Caco-2 (cell line): ENCODE results near the gene LRFN5. TPM values are rescaled to one million over a fixed set of nuclear protein-coding genes. Genes with fewer than 3 reads are reported as not detected.
"Not testable (repeated sequence)": the region's sequence is repeated elsewhere in the genome, so short reads cannot be mapped to it uniquely, and the experiment has no call there.

Source experiments
- Bru-seq: library from RNA; stranded (reverse); fragments of 400-500 nt; gene quantifications from one replicate; lab custom pipeline; 2021; lab: Mats Ljungman, UMichigan
- BruChase-seq, 2 experiments: library from RNA; stranded (reverse); fragments of 400-500 nt; gene quantifications; one replicate each; lab custom pipeline; 2021; lab: Mats Ljungman, UMichigan
- BruUV-seq: library from RNA; stranded (reverse); fragments of 400-500 nt; replicated peaks from 2 replicates; lab custom pipeline; 2021; lab: Mats Ljungman, UMichigan
- CTCF ChIA-PET: fragments of 300-600 bp; sonication (Branson Sonifier 250); formaldehyde crosslinking; loops from one replicate; lab custom pipeline; 2022; ENCODE audit warnings: antibody characterized with exemption; lab: Charles Lee
- POLR2A ChIA-PET: fragments of 300-600 bp; sonication (Branson Sonifier 250); formaldehyde crosslinking; loops from one replicate; lab custom pipeline; 2022; ENCODE audit warnings: antibody characterized with exemption; lab: Charles Lee
- DNase-seq, 2 experiments: peaks; one replicate each; pipeline versions ENCODE4 v3.0.0 to v3.0.0-alpha.2; 2020 to 2022
- H3K27me3 ChIP-seq: replicated peaks from 2 replicates; pipeline ENCODE4 v1.6.0; 2011; ENCODE audit warnings: low read length; ENCODE audit not compliant: control insufficient read depth, insufficient read depth
- H3K36me3 ChIP-seq: 2 replicates; pipeline ENCODE4 v1.5.1; 2011; ENCODE audit warnings: low read length; ENCODE audit not compliant: control insufficient read depth, insufficient read depth
- H3K4me1 ChIP-seq: fragments of 250-450 bp; sonication (Bioruptor Pico); 2 replicates; pipeline ENCODE4 v1.5.1; 2020; ENCODE audit warnings: mild to moderate bottlenecking
- H3K4me3 ChIP-seq: 2 replicates; pipeline ENCODE4 v1.5.1; 2011; ENCODE audit warnings: low read depth, mild to moderate bottlenecking, control low read depth, low read length
- H3K9me3 ChIP-seq: fragments of 250-450 bp; sonication (Bioruptor Pico); 2 replicates; pipeline ENCODE4 v1.5.1; 2020; ENCODE audit warnings: mild to moderate bottlenecking, moderate library complexity
- H3K27ac Mint-ChIP-seq: one replicate; pipeline ENCODE4 v1.8.0; 2022; ENCODE audit warnings: mixed read lengths; ENCODE audit not compliant: unreplicated experiment
- H3K27me3 Mint-ChIP-seq: one replicate; pipeline ENCODE4 v1.8.0; 2022; ENCODE audit warnings: mixed read lengths; ENCODE audit not compliant: insufficient read depth, unreplicated experiment
- H3K36me3 Mint-ChIP-seq: one replicate; pipeline ENCODE4 v1.8.0; 2022; ENCODE audit warnings: mild to moderate bottlenecking, mixed read lengths; ENCODE audit not compliant: insufficient read depth, unreplicated experiment
- H3K4me1 Mint-ChIP-seq: one replicate; pipeline ENCODE4 v1.8.0; 2022; ENCODE audit warnings: low read depth, mixed read lengths; ENCODE audit not compliant: unreplicated experiment
- H3K4me3 Mint-ChIP-seq: one replicate; pipeline ENCODE4 v1.8.0; 2022; ENCODE audit warnings: mild to moderate bottlenecking, moderate library complexity, mixed read lengths; ENCODE audit not compliant: unreplicated experiment
- H3K9me3 Mint-ChIP-seq: one replicate; pipeline ENCODE4 v1.8.0; 2022; ENCODE audit warnings: mixed read lengths; ENCODE audit not compliant: unreplicated experiment
- CTCF ChIP-seq, 2 experiments: fragments of 200-600 bp in 1 of 2; IDR thresholded peaks; 1 replicate in 1 of 2; 2 replicates in 1 of 2; pipeline versions ENCODE4 v1.5.1 to v1.8.0; 2011 to 2022; ENCODE audit warnings: antibody characterized with exemption in 1 of 2, control low read depth in 1 of 2, inconsistent platforms in 1 of 2, low read depth in 1 of 2, low read length in 1 of 2, mild to moderate bottlenecking in 1 of 2, moderate library complexity in 1 of 2; ENCODE audit not compliant: insufficient read depth in 1 of 2, severe bottlenecking in 1 of 2, unreplicated experiment in 1 of 2
- intact Hi-C: fragments of 100-400 bp; cut with micrococcal nuclease; formaldehyde crosslinking; loops from one replicate; pipeline ENCODE4 v1.10.0; 2022; ENCODE audit not compliant: unreplicated experiment
- long read RNA-seq: library from polyadenylated mRNA; stranded (forward); transcript quantifications from one replicate; pipeline ENCODE4 v2.0.0, GENCODE V29; 2022
- total RNA-seq: library from RNA; stranded (reverse); gene quantifications from 2 replicates; pipeline ENCODE4 v1.2.3, GENCODE V29; 2022

LRFN5 gene
- total RNA-seq (not detected in 2 replicates), Bru-seq, nascent RNA (percentile 7 among the genes with signal in this experiment), BruChase-seq, experiment 1, labeled RNA remaining after a 2-hour chase (percentile 6 among the genes with signal in this experiment), BruChase-seq, experiment 2, labeled RNA remaining after a 6-hour chase (percentile 2 among the genes with signal in this experiment)
- long read RNA-seq, partial matches to known transcripts = 0 of 1 reads
- long read RNA-seq, other reads (novel, unspliced or antisense) = 1 of 1 reads

GRCh38 chr14:41606532-41607303 is at the start of gene LRFN5:
LRFN5 (plus strand) TSS chr14:41606876.
- ChIA-PET CTCF (no interaction called here), POLR2A (no interaction called here)
- Mint-ChIP-seq H3K27me3 (no peaks in the 10 kb centered on the region), H3K27ac (no peak within 1 kb of the TSS), H3K36me3 (no peaks in the 10 kb centered on the region), H3K4me1 (no peaks in the 10 kb centered on the region), H3K4me3 (no peak within 1 kb of the TSS), H3K9me3 (no peaks in the 10 kb centered on the region)
- no peak within 1 kb of the TSS for H3K4me3 ChIP-seq
- H3K4me1 ChIP-seq = no peaks in the 10 kb centered on the region
- intact Hi-C loops = no loop called here
- no peak for DNase-seq
- no peaks in the 10 kb centered on the region for H3K9me3 ChIP-seq
- no TSS peak for BruUV-seq
- H3K36me3 ChIP-seq = no peaks in the 10 kb centered on the region
- H3K27me3 ChIP-seq = no peaks in the 10 kb centered on the region
- no peak for TF ChIP-seq CTCF (IDR thresholded peaks at IDR 0.05; ENCODE audit: insufficient read depth in 1 of 2, low read depth in 1 of 2, low read length in 1 of 2, severe bottlenecking in 1 of 2, unreplicated experiment in 1 of 2)

- no peak for TF ChIP-seq CTCF (IDR thresholded peaks at IDR 0.05; ENCODE audit: insufficient read depth in 1 of 2, low read depth in 1 of 2, low read length in 1 of 2, severe bottlenecking in 1 of 2, unreplicated experiment in 1 of 2)
- intact Hi-C loops = no loop called here
These were observed 48.2 kb upstream of the LRFN5 start for GRCh38 chr14:41558490-41558889.

GRCh38 chr14:41566864-41567263 is 39.8 kb upstream of the LRFN5 start:
- CTCF ChIA-PET, H3K27me3 Mint-ChIP-seq, H3K9me3 ChIP-seq, H3K4me1 ChIP-seq, H3K9me3 Mint-ChIP-seq, H3K36me3 Mint-ChIP-seq, H3K4me3 Mint-ChIP-seq, H3K4me3 ChIP-seq, DNase-seq, BruUV-seq, intact Hi-C loops, H3K36me3 ChIP-seq, H3K4me1 Mint-ChIP-seq, H3K27ac Mint-ChIP-seq, H3K27me3 ChIP-seq: not testable (repeated sequence)
- POLR2A ChIA-PET = interaction anchor here (0.6 kb wide), 1 partner anchor 80 kb away, joined by 3 read pairs; no protein-coding TSS in a partner anchor

More at GRCh38 chr14:41558490-41558889, 48.2 kb upstream of the LRFN5 start:
- Mint-ChIP-seq H3K9me3 (no peaks in the 10 kb centered on the region), H3K27ac (no peak overlapping the region), H3K4me1 (no peaks in the 10 kb centered on the region), H3K27me3 (no peaks in the 10 kb centered on the region), H3K36me3 (no peaks in the 10 kb centered on the region), H3K4me3 (no peak overlapping the region)
- ChIA-PET POLR2A (no interaction called here), CTCF (no interaction called here)
- H3K36me3 ChIP-seq = no peaks in the 10 kb centered on the region
- no TSS peak for BruUV-seq
- no peaks in the 10 kb centered on the region for H3K27me3 ChIP-seq
- no peaks in the 10 kb centered on the region for H3K4me1 ChIP-seq
- no peak for DNase-seq
- no peaks in the 10 kb centered on the region for H3K9me3 ChIP-seq
- H3K4me3 ChIP-seq = no peak overlapping the region
